ENCODE data around the gene PARD6B. TPM values are rescaled to one million over a fixed set of nuclear protein-coding genes. Genes with fewer than 3 reads are reported as not detected.

The PARD6B gene
- total and polyA plus RNA-seq, 2 of the 13 experiments (the other 11 are each of a cell fraction or from before 2014, with no cell fraction given), result 6.9 to 22.2 TPM

GRCh38 chr20:50794181-50794845 is 62.9 kb downstream of the PARD6B start (continued):
- TF ChIP-seq NR2F6 (IDR thresholded peaks at IDR 0.05) (no peak), NR2F6 (CRISPR knock-in tag; IDR thresholded peaks at IDR 0.05) (no peak), SRF (IDR thresholded peaks at IDR 0.05; ENCODE audit: low read depth, low read length) (no peak), ZNF761 (CRISPR knock-in tag; conservative IDR thresholded peaks at IDR 0.05) (no peak), NFE2 (CRISPR knock-in tag; IDR thresholded peaks at IDR 0.05) (no peak), U2AF1 (optimal IDR thresholded peaks at IDR 0.05; ENCODE audit: low read depth, low read length) (peak; percentile 56), PHF8 (CRISPR knock-in tag; IDR thresholded peaks at IDR 0.05) (no peak), ZNF564 (CRISPR knock-in tag; IDR thresholded peaks at IDR 0.05) (peak; percentile 17; the same call in 1 of the 2 replicates), ZNF382 (CRISPR knock-in tag; IDR thresholded peaks at IDR 0.05; ENCODE audit: borderline replicate concordance) (no peak), BCL6 (CRISPR knock-in tag; IDR thresholded peaks at IDR 0.05) (no peak), HOXA9 (CRISPR knock-in tag; IDR thresholded peaks at IDR 0.05; ENCODE audit: borderline replicate concordance) (no peak), ZXDC (CRISPR knock-in tag; IDR thresholded peaks at IDR 0.05) (no peak), ZFP90 (CRISPR knock-in tag; IDR thresholded peaks at IDR 0.05; ENCODE audit: borderline replicate concordance) (0 out of 2 replicates have a peak, but pooled peaks have one; percentile 9), KAT7 (CRISPR knock-in tag; IDR thresholded peaks at IDR 0.05; ENCODE audit: borderline replicate concordance) (no peak), ZBTB14 (CRISPR knock-in tag; IDR thresholded peaks at IDR 0.05) (no peak), SMARCE1 (IDR thresholded peaks at IDR 0.05; ENCODE audit: borderline replicate concordance) (no peak), ZNF253 (CRISPR knock-in tag; IDR thresholded peaks at IDR 0.05; ENCODE audit: borderline replicate concordance) (no peak), ZNF737 (CRISPR knock-in tag; IDR thresholded peaks at IDR 0.05; ENCODE audit: borderline replicate concordance) (no peak), ZNF430 (CRISPR knock-in tag; IDR thresholded peaks at IDR 0.05) (no peak), ZFP82 (CRISPR knock-in tag; IDR thresholded peaks at IDR 0.05; ENCODE audit: borderline replicate concordance) (no peak), ZNF512B (CRISPR knock-in tag; IDR thresholded peaks at IDR 0.05; ENCODE audit: borderline replicate concordance) (no peak), ZGPAT (CRISPR knock-in tag; IDR thresholded peaks at IDR 0.05) (no peak)

All from HepG2 (cell line).